22Rv1 (cell line): ENCODE measurements around the gene DGKK.

ENCODE experiments used
- H3K27ac ChIP-seq: fragments of 450-650 bp; 2 replicates; pipeline ENCODE4 v1.5.1; 2017
- ZFX ChIP-seq: fragments of 450-650 bp; IDR thresholded peaks from 2 replicates; pipeline ENCODE4 v1.6.1; 2017; ENCODE audit warnings: antibody characterized with exemption, borderline replicate concordance
- TF ChIP-seq, protein P1 (sequence below): fragments of 450-650 bp; IDR thresholded peaks from 2 replicates; pipeline ENCODE4 v1.5.1; 2017; ENCODE audit warnings: mild to moderate bottlenecking

The DGKK gene

DNA sequence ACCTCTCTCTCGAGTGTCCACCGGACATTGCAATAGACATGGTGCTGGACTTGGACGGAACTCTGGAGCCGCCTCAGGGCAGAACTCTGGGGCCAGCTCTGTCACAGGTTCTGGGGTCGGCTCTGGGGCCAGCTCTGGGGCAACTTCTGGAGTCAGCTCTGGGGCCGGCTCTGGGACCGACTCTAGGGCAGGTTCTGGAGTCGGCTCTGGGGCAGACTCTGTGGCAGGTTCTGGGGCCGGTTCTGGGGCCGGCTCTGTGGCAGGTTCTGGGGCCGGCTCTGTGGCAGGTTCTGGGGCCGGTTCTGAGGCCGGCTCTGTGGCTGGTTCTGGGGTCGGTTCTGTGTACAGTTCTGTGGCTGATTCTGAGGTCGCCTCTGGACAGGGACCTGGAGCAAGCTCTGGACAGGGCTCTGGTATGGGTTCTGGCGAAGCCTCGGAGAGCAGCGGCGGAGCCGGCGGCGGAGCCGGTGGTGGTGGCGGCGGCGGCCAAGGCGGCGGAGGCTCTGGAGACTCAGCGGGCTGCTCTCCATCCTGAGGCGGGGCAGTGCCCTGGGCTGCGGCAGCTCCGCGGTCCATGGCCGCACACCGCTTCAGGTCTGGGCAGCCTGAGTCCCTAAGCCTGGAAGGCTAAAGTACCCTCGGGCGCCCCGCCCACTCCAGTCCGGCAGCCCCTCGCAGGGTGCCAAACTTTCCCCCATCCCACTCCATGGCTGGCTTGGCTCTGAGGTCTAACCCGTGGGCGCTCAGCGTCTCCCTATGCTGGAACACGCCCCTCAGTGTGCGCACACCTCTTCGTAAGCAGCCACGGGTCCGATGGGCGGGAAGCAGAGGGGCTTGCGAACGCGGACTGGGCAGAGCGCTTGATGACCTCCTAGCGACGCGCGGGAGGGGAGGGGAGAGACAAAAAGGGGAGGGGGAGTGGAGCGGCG is at the start of gene DGKK:
Gene DGKK (minus strand): TSS at position 723 of the 929 bp plus-strand sequence. CDS start 147 bp downstream, at position 576.
- TF ChIP-seq, protein P1, sequence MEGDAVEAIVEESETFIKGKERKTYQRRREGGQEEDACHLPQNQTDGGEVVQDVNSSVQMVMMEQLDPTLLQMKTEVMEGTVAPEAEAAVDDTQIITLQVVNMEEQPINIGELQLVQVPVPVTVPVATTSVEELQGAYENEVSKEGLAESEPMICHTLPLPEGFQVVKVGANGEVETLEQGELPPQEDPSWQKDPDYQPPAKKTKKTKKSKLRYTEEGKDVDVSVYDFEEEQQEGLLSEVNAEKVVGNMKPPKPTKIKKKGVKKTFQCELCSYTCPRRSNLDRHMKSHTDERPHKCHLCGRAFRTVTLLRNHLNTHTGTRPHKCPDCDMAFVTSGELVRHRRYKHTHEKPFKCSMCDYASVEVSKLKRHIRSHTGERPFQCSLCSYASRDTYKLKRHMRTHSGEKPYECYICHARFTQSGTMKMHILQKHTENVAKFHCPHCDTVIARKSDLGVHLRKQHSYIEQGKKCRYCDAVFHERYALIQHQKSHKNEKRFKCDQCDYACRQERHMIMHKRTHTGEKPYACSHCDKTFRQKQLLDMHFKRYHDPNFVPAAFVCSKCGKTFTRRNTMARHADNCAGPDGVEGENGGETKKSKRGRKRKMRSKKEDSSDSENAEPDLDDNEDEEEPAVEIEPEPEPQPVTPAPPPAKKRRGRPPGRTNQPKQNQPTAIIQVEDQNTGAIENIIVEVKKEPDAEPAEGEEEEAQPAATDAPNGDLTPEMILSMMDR, result no peak
- no peak for TF ChIP-seq ZFX
- no peak within 1 kb of the TSS for H3K27ac ChIP-seq

DNA sequence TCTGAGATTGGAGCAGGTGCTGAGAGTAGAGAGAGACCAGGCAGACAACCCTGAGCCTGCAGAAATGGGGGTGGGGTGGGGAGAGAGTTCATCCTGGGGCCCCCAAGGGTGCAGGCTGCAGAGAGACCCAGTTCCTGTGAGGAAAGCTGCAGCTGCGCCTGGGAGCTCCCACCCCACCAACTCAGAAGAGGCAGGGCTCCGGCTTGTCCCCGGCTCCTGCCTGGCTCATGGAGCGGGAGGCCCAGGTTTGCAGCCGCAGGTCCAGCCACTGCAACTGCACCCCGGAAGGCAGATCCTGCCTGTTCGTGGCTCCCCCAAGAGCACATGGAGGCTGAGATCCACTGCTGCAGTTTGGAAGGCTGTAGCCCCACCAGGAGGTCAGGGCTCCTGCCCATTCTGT is 44.2 kb upstream of the DGKK start:
- no peak overlapping the region for H3K27ac ChIP-seq
- no peak for TF ChIP-seq ZFX
- TF ChIP-seq, protein P1, result no peak

DNA sequence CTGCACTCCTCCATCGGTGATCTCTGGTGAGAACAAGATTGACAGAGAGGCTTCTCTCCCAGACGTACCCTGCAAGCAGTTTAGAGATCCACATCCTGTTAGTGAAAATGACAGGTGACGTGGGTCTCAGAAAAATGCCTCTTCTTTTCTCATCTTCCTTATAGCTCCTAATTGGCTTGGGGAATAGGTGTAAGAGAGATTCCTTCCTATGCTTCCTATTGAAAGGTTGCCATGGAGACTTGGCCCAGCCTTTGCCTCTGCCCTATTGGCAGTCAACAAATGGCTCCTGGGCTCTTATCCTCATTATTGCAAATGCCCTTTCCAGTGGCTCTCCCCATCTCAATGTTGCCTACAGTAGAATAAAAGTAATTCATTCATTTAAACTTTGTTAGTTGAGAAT is 26.5 kb upstream of the DGKK start:
- no peak for TF ChIP-seq ZFX
- TF ChIP-seq, protein P1, result no peak
- no peak overlapping the region for H3K27ac ChIP-seq

DNA sequence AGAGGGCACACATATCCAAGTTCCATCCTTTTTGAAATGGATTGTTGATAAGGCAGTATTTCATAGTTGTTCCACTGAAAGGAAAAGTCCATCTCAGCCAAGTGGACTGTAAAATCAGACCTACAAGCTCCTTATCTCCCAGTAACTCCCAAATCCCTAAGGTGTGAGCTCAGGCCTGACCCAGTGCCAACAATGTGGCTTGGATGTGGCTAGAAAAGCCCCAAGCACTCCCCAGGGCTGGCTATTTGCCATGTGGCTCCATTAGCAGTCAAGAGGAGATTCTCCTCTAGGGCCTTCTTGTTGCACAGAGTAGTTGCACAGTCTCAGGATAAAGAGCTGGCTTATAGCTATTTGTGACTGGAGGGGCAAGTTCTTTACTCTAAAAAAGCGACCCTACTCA is 25.0 kb upstream of the DGKK start:
- H3K27ac ChIP-seq, result no peak overlapping the region
- no peak for TF ChIP-seq ZFX
- TF ChIP-seq, protein P1, result no peak

- no peak overlapping the region for H3K27ac ChIP-seq
- TF ChIP-seq, protein P1, result no peak
- TF ChIP-seq ZFX, result no peak
Measured at GRCh38 chrX:50492720-50493119, 22.1 kb upstream of the DGKK start.

DNA sequence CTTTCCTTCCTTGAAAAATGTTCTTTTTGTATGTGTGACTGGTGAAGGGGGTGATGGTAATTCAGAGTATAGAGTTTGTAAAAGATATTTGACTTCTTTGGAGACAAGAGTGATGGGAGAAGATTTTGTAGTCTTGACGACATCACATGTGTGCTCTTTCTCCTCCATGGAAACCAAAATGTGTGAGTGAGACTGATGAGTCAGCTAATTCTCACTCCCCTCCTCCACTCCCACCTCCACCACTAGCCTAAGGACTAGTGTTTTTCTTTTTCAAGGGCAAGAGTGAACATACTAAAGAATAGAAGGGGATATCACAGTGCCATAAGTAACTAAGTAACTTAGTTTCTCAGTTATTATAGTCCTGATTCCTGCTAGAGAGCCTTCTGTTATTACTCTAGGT is 14.0 kb upstream of the DGKK start:
- TF ChIP-seq ZFX, result no peak
- TF ChIP-seq, protein P1, result no peak
- no peak overlapping the region for H3K27ac ChIP-seq

DNA sequence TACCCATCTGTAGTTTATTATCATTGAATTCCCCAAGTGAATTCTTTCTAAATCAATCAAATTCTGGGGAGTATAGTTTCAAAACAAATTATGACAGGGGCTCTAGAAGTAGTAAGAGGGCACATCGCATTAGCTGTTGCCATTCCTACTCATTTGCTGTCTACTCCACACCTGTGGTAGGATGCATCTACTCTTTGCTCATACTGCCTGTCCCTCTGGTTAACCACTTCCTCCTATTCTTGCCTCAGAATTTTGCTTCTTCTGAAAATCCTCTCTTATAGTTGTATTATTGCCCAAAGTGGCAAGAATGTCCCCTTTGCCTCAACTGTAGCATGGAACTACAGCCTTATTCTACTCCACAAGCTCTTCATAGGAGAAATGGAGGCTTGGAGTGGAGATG is 12.7 kb upstream of the DGKK start:
- no peak overlapping the region for H3K27ac ChIP-seq
- TF ChIP-seq, protein P1, result no peak
- no peak for TF ChIP-seq ZFX
